Activated T-cell treated with anti-CD3 and anti-CD28 coated beads, Interleukin-2, amount 50 U/mL, for 4 hours (primary cell): ENCODE measurements around the gene HMCN2. TPM values are rescaled to one million over a fixed set of nuclear protein-coding genes. Genes with fewer than 3 reads are reported as not detected.

Experiments used
- ATAC-seq, 2 donors: fragments of 200-7000 bp; cut with Tn5 transposase; one replicate each; pipeline ENCODE4 v1.10.0; 2021
- DNase-seq: peaks from one replicate; pipeline ENCODE4 v3.0.0-alpha.2; 2020
- H3K27me3 Mint-ChIP-seq: one replicate; pipeline ENCODE4 v1.8.0; 2021; ENCODE audit warnings: low read depth, mixed read lengths
- H3K36me3 Mint-ChIP-seq: one replicate; pipeline ENCODE4 v1.8.0; 2022; ENCODE audit warnings: mixed read lengths; ENCODE audit not compliant: insufficient read depth
- H3K4me1 Mint-ChIP-seq: one replicate; pipeline ENCODE4 v1.8.0; 2021; ENCODE audit warnings: low read depth, mixed read lengths
- H3K4me3 Mint-ChIP-seq: one replicate; pipeline ENCODE4 v1.8.0; 2021; ENCODE audit warnings: mild to moderate bottlenecking, moderate library complexity, mixed read lengths
- H3K9me3 Mint-ChIP-seq: one replicate; pipeline ENCODE4 v1.8.0; 2021; ENCODE audit warnings: mixed read lengths
- total RNA-seq, 3 donors: library from RNA; stranded (reverse); gene quantifications; one replicate each; pipeline ENCODE4 v1.2.1, GENCODE V29; 2021

HMCN2 gene
- total RNA-seq, 3 donors from 2014 or later, result 0.03 to 0.05 TPM; not detected in 1

DNA sequence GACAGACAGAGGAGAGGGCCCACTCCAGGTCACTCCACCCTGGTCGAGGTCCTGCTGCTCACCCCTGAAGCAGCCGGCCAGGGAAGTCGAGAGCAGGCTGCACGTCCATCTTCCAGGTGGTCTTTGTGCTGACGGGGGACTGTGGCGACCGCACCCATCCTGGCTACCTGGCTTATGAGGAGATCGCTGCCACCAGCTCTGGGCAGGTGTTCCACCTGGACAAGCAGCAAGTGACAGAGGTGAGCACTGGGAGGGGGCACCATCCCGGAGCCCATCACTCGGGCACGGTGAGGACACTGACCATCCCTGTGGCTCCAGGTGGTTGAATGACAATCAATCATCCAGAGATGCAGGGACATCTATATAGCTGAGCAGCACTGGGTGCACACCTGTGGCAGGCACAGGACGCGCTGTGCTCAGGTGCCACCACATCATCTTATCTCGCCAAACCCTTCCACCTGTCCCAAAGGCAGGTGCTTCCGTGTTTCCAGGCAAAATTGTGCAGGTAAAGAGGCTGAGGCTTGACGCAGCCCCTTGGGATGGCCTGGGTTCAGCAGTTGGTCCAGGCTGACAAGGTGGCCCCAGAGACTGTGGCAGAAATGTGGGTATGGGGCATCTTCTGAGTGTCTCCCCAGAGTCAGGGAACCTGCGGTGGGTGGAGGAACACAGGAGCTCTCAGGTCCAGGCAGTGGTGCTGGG, 20.7 kb downstream of the HMCN2 start:
- H3K36me3 Mint-ChIP-seq, result no peaks in the 10 kb centered on the region
- H3K4me3 Mint-ChIP-seq, result no peak overlapping the region
- no peaks in the 10 kb centered on the region for H3K4me1 Mint-ChIP-seq
- ATAC-seq, result no peak
- no peaks in the 10 kb centered on the region for H3K9me3 Mint-ChIP-seq
- H3K27me3 Mint-ChIP-seq, result peaks cover 38% of the 10 kb centered on the region
- no peak for DNase-seq

DNA sequence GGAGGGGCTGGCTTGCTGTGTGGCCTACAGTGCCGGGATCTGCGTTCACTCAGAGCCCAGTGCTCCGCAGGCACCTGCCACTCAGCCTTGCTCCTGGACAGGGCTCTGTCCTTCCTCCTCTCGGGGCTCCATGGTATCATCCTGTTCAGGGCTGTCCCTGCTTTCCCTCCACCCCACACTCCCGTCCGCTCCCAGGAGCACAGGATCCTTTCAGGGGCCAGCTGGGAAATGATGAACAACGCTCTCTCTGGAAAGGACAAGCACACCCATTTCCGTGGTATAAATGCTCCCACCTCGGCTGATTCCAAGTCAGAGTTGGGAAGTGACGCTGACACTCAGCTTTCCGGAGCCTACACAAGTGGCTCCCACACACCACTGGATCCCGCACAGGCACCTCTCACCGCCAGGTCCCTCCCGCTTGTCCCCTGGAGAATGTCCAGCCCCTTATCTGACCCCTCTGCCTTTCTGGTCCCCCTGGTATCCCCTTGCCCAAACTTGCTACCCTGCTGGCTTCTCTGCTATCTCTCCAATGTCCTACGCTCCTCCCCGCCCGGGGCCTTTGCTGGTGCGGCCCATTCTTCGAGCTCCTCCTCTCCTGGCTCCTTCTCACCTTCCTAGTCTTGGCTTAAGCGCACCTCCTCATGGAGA, 21.3 kb downstream of the HMCN2 start:
- no peaks in the 10 kb centered on the region for H3K4me1 Mint-ChIP-seq
- peaks cover 38% of the 10 kb centered on the region for H3K27me3 Mint-ChIP-seq
- no peaks in the 10 kb centered on the region for H3K9me3 Mint-ChIP-seq
- ATAC-seq (no peak), DNase-seq (no peak)
- H3K36me3 Mint-ChIP-seq, result no peaks in the 10 kb centered on the region
- no peak overlapping the region for H3K4me3 Mint-ChIP-seq

DNA sequence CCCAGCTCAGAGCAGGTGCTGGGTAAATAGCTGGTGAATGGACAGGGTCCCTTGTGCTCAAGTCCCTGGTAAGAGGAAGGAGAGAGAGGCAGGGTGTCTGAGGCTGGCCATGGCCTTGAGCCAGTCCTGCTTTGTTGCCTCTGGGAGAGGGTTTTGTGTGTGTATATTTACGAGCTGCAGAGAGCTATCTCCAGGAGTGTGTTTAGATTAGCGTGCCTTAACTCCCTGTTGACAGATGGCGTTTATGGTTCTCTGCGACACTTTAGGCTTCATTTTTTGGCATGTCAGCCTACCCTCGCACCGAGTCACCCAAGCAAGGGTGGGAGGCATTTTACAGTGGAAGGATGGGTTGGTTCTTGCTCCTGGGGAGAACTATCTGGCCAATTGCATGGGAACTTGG, 22.2 kb downstream of the HMCN2 start:
- H3K9me3 Mint-ChIP-seq, result no peaks in the 10 kb centered on the region
- no peak for ATAC-seq
- DNase-seq, result no peak
- H3K4me3 Mint-ChIP-seq, result no peak overlapping the region
- H3K36me3 Mint-ChIP-seq, result no peaks in the 10 kb centered on the region
- H3K4me1 Mint-ChIP-seq, result no peaks in the 10 kb centered on the region
- peaks cover 40% of the 10 kb centered on the region for H3K27me3 Mint-ChIP-seq

DNA sequence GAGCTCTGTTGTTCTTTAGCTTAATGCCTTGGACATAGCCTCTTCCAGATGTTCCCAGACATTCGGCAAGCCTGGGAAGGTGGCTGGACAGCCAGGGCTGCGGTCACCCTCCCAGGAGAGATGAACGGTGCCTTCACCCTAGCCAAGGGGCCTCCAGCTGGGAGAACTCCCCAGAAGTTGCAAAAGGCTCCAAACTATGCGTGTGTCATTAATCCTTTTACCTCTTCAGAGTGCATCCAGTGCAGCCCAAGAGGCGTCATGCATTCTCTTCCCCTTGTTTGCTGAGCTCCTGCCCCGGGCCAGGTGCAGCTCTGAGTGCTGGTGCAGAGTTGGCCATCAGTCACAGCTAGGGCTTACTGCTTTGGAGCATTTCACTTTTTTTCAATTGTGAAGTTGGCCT, 22.8 kb downstream of the HMCN2 start:
- Mint-ChIP-seq H3K27me3 (peaks cover 44% of the 10 kb centered on the region), H3K4me3 (no peak overlapping the region), H3K4me1 (no peaks in the 10 kb centered on the region), H3K9me3 (no peaks in the 10 kb centered on the region), H3K36me3 (no peaks in the 10 kb centered on the region)
- ATAC-seq (no peak), DNase-seq (no peak)

DNA sequence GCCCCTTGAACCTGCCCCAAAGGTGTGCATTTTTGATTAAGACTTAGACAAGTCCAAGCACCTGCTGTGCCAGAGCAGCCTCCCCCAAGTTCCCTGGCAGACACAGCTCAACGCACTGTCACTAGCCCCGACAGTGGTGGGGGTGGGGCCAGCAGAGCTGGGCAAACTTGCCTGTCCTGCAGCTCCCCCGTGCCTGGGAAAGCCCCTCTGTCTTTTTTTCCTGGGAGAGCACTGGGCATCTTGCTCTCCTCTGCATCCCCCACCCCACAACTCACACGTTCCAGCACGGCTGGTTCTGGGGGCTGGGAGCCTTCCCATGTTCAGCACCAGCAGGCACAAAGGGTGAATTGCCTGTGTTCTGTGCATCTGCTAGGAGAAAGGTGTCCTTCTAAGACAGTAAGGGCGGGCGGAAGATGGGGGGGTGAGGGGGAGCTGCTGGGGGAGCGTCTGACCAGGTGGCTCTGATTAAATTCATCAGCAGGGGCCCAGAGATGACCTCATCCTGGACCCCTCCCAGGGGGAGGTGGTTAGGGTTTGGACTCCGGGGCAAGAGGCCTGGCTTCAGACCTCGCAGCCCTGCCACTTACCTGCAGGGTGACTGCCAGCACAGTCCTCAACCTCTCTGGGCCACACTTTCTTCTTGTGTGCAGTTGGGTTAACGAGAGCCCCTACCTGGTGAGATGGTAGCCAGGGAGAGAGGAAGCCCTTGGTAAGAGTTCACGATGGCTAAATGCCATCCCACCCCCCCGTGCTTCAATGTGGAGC, 23.5 kb downstream of the HMCN2 start:
- no peaks in the 10 kb centered on the region for H3K4me1 Mint-ChIP-seq
- no peak for DNase-seq
- no peak for ATAC-seq
- H3K4me3 Mint-ChIP-seq, result no peak overlapping the region
- peaks cover 45% of the 10 kb centered on the region for H3K27me3 Mint-ChIP-seq
- no peaks in the 10 kb centered on the region for H3K9me3 Mint-ChIP-seq
- H3K36me3 Mint-ChIP-seq, result no peaks in the 10 kb centered on the region

DNA sequence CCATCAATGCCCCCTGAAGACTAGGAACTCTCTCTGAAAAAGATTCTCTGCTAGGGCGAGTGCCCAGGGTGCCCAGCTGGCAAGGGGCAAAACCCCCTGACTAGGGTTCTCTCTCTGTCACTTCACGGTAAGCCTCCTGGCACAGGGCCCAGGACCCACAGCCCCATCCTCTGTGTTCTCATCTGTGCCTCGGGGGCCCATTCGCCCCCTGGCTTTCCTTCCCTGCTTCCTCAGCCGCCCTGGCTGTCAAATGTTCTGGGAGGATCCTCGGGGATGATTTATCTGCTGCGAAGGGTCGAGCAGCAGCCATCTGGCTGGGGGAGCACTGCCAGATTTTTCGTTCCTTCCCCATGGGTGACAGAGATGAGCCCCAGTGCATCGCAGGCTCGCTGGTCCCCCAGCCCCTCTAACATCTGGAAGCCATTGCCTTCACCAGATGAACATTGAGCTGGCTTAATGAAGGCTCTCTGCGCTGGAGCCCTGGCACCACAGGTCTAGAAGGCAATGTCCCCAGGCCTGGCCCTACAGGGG, 24.2 kb downstream of the HMCN2 start:
- Mint-ChIP-seq H3K4me3 (no peak overlapping the region), H3K36me3 (no peaks in the 10 kb centered on the region), H3K4me1 (no peaks in the 10 kb centered on the region), H3K9me3 (no peaks in the 10 kb centered on the region), H3K27me3 (peaks cover 50% of the 10 kb centered on the region)
- DNase-seq (no peak), ATAC-seq (no peak)

DNA sequence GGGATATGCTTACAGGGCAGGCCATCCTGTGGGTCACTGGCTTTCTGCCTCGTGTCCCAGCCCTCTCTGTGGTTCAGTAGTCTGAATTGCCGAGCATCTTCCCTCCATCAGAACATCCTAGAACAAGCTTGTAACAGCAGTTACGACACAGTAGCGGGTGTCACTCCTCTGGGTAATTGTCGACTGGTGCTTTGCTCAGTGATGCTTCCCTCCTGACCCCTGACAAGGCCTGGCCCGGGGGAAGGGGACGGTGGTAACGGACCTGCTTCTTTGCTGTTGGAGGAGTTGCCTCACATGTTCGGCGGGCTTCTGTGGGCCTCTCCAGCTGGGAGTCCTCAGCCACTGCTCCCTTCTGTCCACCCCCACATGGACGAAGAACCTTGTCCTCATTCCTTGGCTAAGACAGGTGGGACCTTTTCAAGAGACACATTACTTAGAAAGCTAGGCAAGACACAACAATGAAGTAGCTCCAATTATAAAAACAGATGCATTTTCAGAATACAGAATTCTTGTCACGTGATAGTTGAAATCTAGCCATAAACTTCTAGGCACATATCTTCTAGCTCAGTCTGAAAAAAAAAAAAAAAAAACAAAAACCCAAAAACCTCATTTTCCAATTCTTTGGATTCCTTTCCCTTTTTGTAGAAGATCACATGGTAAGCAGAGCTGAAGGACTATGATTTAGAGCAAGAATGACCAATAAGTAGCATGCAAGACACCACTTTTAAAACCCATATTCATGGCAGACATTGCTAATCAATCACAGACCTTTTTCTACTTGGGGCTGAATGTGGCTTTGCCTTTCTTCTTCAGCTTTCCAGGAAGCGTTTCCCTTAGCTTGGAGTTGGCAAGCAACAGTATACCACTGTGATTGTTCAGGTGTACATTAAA, 25.0 kb downstream of the HMCN2 start:
- Mint-ChIP-seq H3K36me3 (no peaks in the 10 kb centered on the region), H3K4me1 (no peaks in the 10 kb centered on the region), H3K4me3 (no peak overlapping the region), H3K9me3 (no peaks in the 10 kb centered on the region), H3K27me3 (peaks cover 52% of the 10 kb centered on the region)
- DNase-seq (no peak), ATAC-seq (no peak)

DNA sequence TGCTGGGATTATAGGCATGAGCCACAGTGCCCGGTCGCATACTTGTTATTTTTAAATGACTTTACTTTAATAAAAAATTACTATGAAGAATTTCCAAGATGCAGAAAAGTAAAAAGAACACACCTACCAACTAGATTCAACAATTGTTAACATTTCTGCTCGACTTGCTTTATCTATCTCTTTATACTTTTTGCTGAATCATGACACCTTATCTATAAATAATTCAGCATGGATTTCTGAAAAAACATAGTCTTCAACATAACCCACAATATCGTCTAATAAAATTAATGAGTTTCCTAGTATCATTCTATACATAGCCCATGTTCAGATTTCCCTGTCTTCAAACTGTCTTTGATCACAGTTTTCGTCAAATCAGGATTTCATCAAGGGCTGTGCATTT, 25.9 kb downstream of the HMCN2 start:
- peaks cover 48% of the 10 kb centered on the region for H3K27me3 Mint-ChIP-seq

DNA sequence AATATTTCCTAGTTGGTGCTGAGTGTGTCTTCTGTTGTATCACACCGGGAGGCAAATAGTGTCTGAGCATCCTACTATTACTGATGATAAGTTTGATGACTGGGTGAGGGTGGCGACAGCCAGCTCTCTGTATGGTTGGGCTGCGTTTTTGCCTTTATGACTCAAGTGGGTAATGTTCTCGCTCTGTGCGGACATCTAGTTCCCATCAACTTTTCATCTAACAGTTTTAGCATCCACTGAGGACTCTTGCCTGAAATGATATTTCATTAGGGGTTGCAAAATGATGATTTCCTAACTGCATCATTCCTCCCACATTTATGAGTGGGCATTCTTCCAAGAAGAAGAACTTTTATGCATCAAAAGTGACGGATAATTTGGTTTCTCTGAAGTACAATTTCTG, 26.5 kb downstream of the HMCN2 start:
- H3K4me1 Mint-ChIP-seq, result no peaks in the 10 kb centered on the region
- H3K27me3 Mint-ChIP-seq, result peaks cover 44% of the 10 kb centered on the region
- ATAC-seq (no peak), DNase-seq (no peak)
- no peaks in the 10 kb centered on the region for H3K9me3 Mint-ChIP-seq
- H3K4me3 Mint-ChIP-seq, result no peak overlapping the region
- no peaks in the 10 kb centered on the region for H3K36me3 Mint-ChIP-seq

More for the DNA sequence above, 25.9 kb downstream of the HMCN2 start:
- no peaks in the 10 kb centered on the region for H3K36me3 Mint-ChIP-seq
- H3K9me3 Mint-ChIP-seq, result no peaks in the 10 kb centered on the region
- DNase-seq, result no peak
- no peaks in the 10 kb centered on the region for H3K4me1 Mint-ChIP-seq
- ATAC-seq, result no peak
- H3K4me3 Mint-ChIP-seq, result no peak overlapping the region

DNA sequence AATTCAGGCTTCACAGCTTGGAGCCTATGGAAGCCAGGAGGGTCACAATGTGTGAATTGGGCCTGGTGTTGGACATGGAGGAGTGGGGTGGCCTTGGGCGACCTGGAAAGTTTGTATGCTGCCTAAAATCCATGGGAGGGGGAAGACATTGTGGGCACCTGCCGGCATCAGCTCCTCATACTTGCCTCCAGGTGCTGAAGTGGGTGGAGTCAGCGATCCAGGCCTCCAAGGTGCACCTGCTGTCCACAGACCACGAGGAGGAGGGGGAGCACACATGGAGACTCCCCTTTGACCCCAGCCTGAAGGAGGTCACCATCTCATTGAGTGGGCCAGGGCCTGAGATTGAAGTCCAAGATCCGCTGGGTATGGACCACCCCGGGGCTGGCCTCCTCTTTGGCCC, 29.1 kb downstream of the HMCN2 start:
- H3K27me3 Mint-ChIP-seq, result peaks cover 33% of the 10 kb centered on the region
- no peaks in the 10 kb centered on the region for H3K4me1 Mint-ChIP-seq
- no peak for DNase-seq
- no peaks in the 10 kb centered on the region for H3K36me3 Mint-ChIP-seq
- H3K9me3 Mint-ChIP-seq, result no peaks in the 10 kb centered on the region
- no peak for ATAC-seq
- no peak overlapping the region for H3K4me3 Mint-ChIP-seq

DNA sequence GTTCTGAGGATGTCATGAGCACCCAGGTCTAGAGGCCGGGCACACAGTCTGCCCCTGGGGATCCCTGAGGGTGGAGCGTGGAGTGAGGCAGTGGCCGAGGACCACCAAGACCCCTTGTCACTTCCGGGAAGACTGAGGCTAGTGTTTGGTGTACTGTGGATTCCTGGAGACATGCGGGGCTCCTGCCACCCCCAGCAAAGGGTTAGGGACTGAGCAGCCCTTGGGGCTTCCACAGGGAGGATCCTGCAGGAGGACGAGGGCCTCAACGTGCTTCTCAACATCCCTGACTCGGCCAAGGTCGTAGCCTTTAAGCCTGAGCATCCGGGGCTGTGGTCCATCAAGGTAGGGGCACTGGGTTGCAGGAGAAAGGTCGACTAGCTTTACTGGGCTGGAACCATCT, 29.9 kb downstream of the HMCN2 start:
- no peak overlapping the region for H3K4me3 Mint-ChIP-seq
- ATAC-seq, result no peak
- H3K27me3 Mint-ChIP-seq, result peaks cover 26% of the 10 kb centered on the region
- H3K36me3 Mint-ChIP-seq, result no peaks in the 10 kb centered on the region
- no peaks in the 10 kb centered on the region for H3K9me3 Mint-ChIP-seq
- DNase-seq, result no peak
- no peaks in the 10 kb centered on the region for H3K4me1 Mint-ChIP-seq

DNA sequence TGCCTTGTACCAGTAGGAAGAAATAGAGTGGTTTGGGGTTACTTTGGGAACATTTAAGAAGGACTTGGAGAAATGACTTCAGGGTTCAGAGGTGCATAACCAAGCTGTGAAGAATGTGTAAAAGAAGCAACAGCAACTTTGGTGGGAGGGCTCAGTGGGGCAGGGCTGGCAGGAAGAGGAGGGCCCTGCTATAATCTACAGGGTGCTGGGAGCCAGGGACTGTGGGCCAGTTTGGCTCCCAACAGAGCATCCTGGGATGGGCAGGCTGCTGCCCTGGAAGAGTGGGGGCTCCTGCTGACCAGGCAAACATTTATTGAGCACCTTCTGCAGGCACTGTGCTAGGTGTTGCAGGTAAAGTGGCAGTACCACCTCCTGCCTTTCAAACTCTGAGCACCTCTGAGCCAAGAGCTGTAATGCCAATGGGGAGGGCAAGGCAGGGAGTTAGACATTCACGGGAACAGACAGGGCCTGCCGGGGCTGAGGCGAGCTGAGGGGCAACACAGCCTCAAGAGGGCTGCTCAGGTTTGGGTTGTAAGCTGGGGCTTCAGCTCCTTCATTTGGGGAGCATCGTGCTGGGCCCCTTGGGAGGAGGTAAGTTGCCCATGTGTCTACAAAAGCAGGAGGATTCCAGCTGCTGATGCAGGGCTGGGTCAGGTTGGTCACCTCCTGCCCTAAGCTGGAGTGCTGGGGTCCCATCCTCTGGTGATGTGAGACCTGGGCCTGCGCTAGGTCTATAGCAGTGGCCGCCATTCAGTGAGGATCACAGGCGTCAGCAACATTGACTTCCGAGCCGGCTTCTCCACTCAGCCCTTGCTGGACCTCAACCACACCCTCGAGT, 30.6 kb downstream of the HMCN2 start:
- Mint-ChIP-seq H3K4me3 (no peak overlapping the region), H3K4me1 (no peaks in the 10 kb centered on the region), H3K9me3 (no peaks in the 10 kb centered on the region), H3K36me3 (no peaks in the 10 kb centered on the region), H3K27me3 (peaks cover 25% of the 10 kb centered on the region)
- ATAC-seq (no peak), DNase-seq (no peak)

DNA sequence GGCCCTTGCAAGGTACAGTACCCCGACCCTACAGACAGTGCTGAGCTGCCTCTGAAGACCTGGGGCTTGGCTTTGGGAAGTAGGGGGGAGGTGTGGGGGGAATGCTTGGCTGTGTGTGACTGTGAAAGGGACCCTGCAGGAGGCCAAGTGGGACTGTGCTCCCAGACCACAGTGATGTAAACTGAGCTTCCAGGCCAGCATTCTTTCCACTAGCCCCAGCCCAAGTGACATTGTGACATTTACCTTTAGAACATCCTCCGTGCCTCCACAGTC, 31.2 kb downstream of the HMCN2 start:
- DNase-seq (no peak), ATAC-seq (no peak)
- Mint-ChIP-seq H3K27me3 (peaks cover 26% of the 10 kb centered on the region), H3K4me3 (no peak overlapping the region), H3K9me3 (no peaks in the 10 kb centered on the region), H3K4me1 (no peaks in the 10 kb centered on the region), H3K36me3 (no peaks in the 10 kb centered on the region)
